OCI-LY7 (cell line): ENCODE data around the gene KRT79.

Source experiments
- CTCF ChIP-seq: fragments of 200-600 bp; sonication (generic); conservative IDR thresholded peaks from 2 replicates; pipeline ENCODE4 v1.5.1; 2014; ENCODE audit warnings: mild to moderate bottlenecking, antibody characterized with exemption, low read length, moderate library complexity, mixed read lengths
- EZH2phosphoT487 ChIP-seq: fragments of 200-600 bp; sonication (generic); IDR thresholded peaks from 2 replicates; pipeline ENCODE4 v1.6.1; 2018; ENCODE audit warnings: low read depth, borderline replicate concordance, mild to moderate bottlenecking, mixed run types, antibody characterized with exemption, low read length, moderate library complexity, mixed read lengths

- no peak for TF ChIP-seq CTCF
- TF ChIP-seq EZH2phosphoT487 = no peak
Observed at GRCh38 chr12:52832985-52833905, 866 bp downstream of the KRT79 start.
